GM18505 (cell line): ENCODE measurements around the gene GAN.

Source experiments
- ATAC-seq: cut with Tn5 transposase; IDR thresholded peaks from one replicate; pipeline ENCODE4 v1.9.1; 2021; ENCODE audit not compliant: unreplicated experiment
- POLR2A ChIP-seq: IDR thresholded peaks from 4 replicates; pipeline ENCODE4 v1.6.1; 2011; ENCODE audit warnings: borderline replicate concordance; ENCODE audit not compliant: insufficient read depth, insufficient read length; ENCODE audit errors: extremely low read depth

The GAN gene

GRCh38 chr16:81314603-81315270 lies at the start of gene GAN:
Gene GAN, plus strand, starts transcription at chr16:81314962. Its CDS starts 152 bp downstream, at chr16:81315114.
- ATAC-seq, result peak; percentile 87
- peak; percentile 92 for TF ChIP-seq POLR2A

- no peak for TF ChIP-seq POLR2A
- no peak for ATAC-seq
These were observed 49.7 kb upstream of the GAN start for GRCh38 chr16:81265052-81265451.

GRCh38 chr16:81265658-81266451 lies 48.9 kb upstream of the GAN start:
- TF ChIP-seq POLR2A, result no peak
- no peak for ATAC-seq

GRCh38 chr16:81266680-81267095 lies 48.1 kb upstream of the GAN start:
- TF ChIP-seq POLR2A, result no peak
- ATAC-seq, result no peak

- no peak for TF ChIP-seq POLR2A
- ATAC-seq, result no peak
These were observed 46.3 kb upstream of the GAN start for GRCh38 chr16:81268509-81268908.

- no peak for TF ChIP-seq POLR2A
- ATAC-seq, result no peak
These were observed 41.4 kb upstream of the GAN start for GRCh38 chr16:81273223-81273950.

GRCh38 chr16:81275064-81275532 lies 39.7 kb upstream of the GAN start:
- no peak for ATAC-seq
- TF ChIP-seq POLR2A, result no peak

- no peak for ATAC-seq
- no peak for TF ChIP-seq POLR2A
These were observed 39.0 kb upstream of the GAN start for GRCh38 chr16:81275795-81276194.

- ATAC-seq, result no peak
- TF ChIP-seq POLR2A, result no peak
These were observed 38.4 kb upstream of the GAN start for GRCh38 chr16:81276323-81276722.

- ATAC-seq, result no peak
- TF ChIP-seq POLR2A, result no peak
These were observed 37.2 kb upstream of the GAN start for GRCh38 chr16:81277541-81278080.

- ATAC-seq, result no peak
- no peak for TF ChIP-seq POLR2A
These were observed 36.2 kb upstream of the GAN start for GRCh38 chr16:81278526-81278925.

- ATAC-seq, result no peak
- TF ChIP-seq POLR2A, result no peak
These were observed 35.4 kb upstream of the GAN start for GRCh38 chr16:81279392-81279791.

GRCh38 chr16:81280393-81280792 lies 34.4 kb upstream of the GAN start:
- no peak for TF ChIP-seq POLR2A
- ATAC-seq, result no peak
